Hepatocyte (in vitro differentiated cells): ENCODE data around the gene HIF1A.
"Not testable (repeated sequence)": the region's sequence is repeated elsewhere in the genome, so short reads cannot be mapped to it uniquely, and the experiment has no call there.

ENCODE experiments used
- CTCF ChIP-seq: fragments of 200-600 bp; sonication (generic); IDR thresholded peaks from 2 replicates; pipeline ENCODE4 v1.5.1; 2016; ENCODE audit warnings: antibody characterized with exemption, mild to moderate bottlenecking; ENCODE audit not compliant: poor library complexity
- EZH2 ChIP-seq: fragments of 200-600 bp; sonication (generic); IDR thresholded peaks from 2 replicates; pipeline ENCODE4 v1.6.1; 2016; ENCODE audit warnings: antibody characterized with exemption, mild to moderate bottlenecking, borderline replicate concordance
- EZH2phosphoT487 ChIP-seq: fragments of 200-600 bp; sonication (generic); IDR thresholded peaks from one replicate; pipeline ENCODE4 v1.6.1; 2018; ENCODE audit warnings: antibody characterized with exemption, mild to moderate bottlenecking, low read depth, moderate library complexity; ENCODE audit not compliant: unreplicated experiment, severe bottlenecking

GRCh38 chr14:61707774-61708173 lies 12.5 kb downstream of the HIF1A start:
- TF ChIP-seq CTCF, EZH2phosphoT487, EZH2: not testable (repeated sequence)
